Measurements from ENCODE around the gene TRIM67.

Gene TRIM67

DNA sequence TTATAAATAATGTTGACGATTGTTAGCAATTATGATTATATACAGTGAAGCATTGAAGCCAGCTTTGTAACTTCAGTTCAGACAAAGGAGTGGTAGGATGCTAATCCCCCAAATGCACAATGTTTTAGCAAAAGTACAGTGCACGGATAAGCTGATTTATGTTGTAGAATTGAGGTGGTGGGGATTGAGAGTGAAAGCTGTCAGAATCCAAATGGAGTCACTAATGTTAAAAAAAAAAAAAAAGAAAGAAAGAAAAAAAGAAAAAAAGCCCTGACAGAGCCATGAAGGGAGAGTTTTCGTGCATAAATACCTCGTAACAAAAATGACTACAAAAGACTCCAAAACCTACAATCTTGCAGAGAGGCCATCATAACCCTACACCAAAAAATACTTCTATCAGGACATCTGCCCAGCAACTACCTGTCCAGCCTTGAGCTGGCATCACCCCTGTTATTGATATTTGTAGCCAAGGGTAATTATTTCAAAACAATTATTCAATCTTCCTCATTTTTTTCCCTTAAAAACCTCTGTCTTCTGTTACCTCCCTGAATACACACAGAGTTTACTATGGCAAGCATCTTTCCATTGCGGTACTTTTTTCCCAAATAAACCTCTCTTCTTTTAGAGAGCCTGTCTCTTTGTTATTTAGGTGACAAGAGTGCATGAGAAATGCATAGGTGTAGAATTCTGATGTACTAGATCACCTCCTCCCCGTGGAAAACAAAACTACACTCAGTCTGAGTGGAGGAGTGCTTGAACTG, 2.5 kb upstream of the TRIM67 start:
- DNase-seq: no peak

DNA sequence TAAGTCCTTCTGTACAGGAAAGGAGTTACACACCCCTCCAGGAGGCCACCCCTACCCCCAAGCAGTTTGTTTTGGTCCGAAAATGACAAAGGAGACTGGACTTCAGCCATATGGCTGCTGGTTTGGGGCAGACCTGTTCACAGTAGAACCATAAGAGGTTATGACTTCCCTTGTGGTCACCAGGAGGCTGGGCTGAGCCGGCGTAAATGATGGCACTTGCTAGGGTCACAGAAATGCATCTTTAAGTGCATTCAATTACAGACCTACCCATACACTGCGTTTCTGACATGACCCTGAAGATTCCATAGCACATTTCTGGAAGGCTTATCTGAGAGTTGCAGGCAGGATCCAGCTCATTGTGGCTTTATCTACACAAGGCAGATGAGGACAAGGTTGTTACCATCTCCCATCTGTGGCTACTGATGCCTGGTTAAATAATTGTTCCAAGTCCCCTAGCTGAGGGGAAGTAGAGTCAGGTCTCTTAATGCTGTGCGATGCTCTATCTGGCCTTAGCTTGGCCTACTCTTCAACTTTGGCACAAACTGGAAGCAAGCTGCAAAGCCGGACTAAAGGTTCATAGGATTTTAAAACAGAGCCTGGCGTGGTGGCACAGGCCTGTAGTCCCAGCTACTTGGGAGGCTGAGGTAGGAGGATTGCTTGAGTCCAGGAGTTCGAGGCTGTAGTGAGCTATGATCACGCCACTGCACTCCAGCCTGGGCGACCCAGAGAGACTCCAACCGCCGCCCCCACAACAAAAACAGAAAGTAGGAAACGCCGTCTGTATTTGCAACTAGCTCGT, 1.7 kb upstream of the TRIM67 start:
- no peak for DNase-seq

DNA sequence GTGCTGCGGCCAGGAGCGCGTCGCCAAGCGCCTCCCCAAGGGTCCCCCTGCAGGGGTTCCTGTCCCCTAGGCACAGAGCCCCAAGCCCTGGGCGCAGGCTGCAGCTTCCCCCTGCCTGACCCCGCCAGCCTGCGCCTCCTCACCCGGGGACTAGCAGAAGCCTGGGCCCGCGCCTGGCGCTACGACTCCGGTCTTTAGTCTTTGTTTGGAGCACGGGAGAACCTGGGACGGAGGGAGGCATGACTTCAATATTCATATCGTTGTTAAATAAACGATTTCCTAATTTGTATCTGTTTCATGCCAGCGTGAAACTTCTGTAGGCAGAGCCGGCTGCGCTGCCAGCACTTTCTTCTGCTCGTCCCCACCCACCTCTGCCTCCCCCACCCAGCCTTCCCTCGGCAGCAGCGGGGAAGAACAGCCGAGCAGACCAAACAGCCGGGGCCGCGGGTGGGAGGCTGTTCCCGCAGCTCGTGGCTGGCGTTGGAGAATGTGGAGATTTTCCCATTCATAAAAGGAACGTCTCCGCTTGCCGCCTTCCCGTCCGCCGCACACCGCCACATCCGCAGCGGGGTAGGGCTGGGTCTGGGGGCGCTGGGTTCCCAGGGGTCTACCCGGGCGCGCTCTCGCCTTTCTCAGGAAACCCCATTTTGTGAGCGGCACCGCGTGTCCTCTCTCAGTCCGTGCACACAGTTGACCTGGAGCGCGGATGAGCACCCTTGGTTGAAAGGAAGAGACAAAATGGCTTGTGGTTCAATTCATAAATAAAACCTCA, 777 bp upstream of the TRIM67 start:
- no peak for DNase-seq

DNA sequence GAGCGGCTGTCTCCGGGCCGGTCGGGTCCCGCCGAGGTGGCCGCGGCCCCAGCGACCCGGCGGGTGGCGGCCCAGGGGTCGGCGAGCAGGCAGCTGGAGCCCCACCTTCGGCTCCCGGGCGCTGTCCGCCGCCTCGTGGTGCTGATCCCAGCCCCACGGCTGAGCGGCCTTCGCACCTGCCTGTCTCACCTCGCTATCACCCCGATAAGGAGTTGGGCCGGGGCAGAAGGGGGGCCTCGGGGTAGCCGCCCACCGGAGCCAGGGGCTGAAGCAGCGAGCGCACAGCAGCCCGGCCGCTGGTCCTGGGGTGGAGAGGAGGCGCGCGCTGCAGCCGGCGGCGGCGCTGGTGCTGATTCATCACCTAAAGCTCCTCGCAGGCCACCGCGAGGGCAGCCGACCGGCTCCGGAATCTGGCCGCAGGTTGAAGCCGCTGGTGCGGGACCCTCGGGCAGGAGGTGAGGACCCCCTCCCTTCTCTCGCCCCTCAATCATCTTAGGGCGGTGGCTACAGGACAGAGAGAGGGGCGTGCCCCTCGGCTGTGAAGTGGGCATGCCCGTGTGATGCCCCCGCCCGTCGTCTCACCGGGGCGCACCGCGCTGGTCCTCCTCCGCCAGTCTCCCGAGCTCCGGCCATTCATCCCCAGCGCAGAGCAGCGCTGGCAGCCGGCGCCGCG, 575 bp downstream of the TRIM67 start:
- DNase-seq: no peak

DNA sequence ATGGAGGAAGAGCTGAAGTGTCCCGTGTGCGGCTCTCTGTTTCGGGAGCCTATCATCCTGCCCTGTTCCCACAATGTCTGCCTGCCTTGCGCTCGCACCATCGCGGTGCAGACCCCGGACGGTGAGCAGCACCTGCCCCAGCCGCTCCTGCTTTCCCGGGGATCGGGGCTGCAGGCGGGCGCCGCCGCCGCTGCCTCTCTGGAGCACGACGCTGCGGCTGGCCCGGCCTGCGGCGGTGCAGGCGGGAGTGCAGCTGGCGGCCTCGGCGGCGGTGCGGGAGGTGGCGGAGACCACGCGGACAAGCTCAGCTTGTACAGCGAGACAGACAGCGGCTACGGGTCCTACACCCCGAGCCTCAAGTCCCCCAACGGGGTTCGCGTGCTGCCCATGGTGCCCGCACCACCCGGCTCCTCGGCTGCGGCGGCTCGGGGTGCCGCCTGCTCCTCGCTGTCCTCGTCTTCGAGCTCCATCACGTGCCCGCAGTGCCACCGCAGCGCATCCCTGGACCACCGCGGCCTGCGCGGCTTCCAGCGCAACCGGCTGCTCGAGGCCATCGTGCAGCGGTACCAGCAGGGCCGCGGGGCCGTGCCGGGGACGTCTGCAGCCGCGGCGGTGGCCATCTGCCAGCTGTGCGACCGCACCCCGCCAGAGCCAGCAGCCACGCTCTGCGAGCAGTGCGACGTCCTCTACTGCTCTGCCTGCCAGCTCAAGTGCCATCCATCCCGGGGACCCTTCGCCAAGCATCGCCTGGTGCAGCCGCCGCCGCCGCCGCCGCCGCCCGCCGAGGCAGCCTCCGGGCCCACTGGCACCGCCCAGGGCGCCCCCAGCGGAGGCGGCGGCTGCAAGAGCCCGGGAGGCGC, 1.3 kb downstream of the TRIM67 start:
- no peak for DNase-seq

DNA sequence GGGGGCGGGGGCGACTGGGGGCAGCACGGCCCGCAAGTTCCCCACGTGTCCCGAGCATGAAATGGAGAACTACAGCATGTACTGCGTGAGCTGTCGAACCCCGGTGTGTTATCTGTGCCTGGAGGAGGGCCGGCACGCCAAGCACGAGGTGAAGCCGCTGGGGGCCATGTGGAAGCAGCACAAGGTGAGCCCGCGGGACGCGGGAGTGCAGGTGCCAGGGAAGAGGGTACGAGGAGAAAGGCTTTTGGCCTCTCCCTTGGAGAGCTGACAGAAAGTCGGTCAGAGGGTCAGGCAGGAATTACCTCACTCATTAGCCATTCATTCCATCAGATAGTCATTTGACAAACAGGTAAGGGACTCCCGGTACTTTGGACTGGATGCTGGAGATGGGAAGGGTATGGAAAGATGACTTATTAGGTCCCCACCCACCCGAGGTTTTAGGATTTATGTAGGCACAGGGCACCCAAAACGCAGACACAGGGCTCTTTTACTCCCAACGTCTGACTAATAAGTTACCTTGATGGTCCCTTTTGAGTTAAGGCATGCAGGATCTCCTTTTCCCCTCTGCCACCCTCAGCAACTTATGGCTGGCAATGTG, 2.1 kb downstream of the TRIM67 start:
- no peak for DNase-seq

DNA sequence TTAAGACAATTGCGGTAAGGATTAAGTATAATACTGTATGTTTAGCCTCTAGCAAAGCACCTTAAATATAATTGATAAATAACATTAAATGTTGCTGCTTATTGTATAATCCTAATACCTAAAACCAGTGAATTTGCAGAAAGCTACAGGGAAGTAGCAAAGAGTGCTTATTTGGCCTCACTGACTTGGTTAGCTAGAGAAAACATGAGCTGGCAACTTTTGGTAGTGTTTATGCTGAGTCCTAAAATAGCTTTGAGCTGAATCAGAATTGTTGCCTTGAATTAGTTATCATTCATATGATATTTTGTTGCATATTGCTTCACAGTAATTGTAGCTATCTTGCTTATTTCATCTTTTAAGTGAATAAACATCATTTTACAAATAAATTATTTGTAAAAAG, 3.5 kb downstream of the TRIM67 start:
- no peak for DNase-seq

DNA sequence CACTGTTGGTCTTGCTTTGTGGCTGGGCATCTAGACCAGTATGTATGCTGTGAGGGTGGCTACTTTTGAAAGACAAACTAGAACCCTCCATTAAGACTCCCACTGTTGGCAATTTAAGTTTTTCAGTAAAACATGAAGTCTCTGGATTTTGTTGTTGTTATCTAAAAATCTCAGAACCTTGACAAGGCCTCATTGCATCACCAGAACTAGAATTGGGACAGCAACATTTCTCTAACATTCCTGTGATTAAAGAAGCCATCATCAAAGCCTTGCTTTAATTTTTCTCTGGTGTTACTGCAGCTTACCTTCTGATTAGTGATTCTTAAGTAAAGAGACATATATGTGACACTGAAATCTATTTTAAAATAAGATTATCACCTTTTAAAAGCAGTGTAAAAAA, 4.5 kb downstream of the TRIM67 start:
- no peak for DNase-seq

DNA sequence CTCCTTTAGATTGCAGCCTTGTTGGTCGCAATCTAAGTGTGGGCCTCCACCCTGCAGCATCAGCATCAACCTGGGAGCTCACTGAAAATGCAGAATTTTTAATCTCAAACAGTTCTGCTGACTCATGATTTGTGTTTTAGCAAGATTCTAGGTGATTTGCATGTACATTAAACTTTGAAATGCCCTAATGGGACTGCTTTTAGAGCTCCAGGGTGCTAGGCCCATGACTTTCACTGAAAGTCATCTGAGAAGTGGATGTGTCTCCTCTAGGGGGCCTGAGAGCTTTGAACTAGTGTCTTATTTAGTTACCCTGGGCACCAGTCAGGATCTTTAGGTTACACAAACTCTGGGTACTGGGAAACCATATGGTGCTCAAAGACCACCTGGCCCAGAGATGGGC, 9.0 kb downstream of the TRIM67 start:
- DNase-seq: no peak

DNA sequence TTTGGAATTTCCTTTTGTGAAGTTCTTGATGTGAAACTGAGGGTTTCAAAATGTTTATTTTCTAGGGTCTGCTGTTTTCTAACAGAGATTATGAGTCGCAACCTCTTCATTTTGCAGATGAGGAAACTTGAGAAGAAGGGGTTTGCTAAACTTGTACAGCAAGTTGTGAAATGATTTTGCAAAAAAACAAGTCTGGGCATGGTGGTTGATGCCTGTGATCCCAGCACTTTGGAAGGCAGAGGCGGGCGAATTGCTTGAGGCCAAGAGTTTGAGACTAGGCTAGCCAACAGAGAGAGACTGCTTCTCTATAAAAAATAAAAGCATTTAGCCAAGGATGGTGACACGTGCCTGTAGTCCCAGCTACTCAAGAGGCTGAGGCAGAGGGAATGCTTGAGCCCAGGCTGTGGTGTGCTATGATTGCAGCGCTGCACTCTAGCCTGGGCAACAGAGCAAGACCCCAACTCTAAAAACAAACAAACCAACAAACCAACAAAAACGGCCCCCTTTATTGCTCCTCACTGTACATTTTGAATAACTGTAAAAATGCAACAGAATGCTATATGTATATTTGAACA, 9.9 kb downstream of the TRIM67 start:
- no peak for DNase-seq

DNA sequence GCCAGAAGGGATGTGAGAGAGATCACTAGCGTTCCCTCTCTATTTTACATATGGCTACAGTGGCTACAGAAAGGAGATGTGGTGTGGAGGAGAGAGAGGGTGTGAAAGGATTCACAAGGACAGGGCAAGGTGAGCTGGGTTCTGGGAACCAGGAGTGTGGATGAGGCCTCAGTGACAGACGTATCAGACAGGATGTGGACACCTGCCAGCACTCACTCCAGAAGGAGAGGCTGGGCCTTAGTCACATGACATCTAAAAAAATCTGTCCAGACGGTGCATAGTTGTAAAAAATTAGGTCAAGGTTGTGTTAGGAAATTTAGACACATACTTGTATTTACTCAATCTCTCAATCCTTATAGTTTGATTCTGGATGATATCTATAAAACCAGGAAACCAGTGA, 10.6 kb downstream of the TRIM67 start:
- DNase-seq: no peak

DNA sequence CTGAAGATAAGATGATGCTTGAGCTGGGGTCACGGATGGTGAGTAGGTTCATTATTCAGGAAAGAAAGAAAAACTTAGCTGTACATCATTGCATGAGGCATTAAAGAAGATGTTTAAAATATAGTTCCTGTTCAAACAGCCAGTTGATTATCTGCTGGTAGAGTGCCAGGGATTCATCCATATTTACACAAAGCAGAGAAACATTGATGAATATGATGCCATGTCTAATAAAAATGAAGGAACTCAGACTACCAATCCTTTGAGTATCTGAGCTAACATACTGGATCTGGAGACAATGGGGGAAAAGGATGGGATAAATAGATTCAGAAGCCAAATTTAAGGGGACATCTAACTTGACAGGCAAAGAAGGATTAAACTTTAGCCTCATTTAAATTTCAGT, 14.6 kb downstream of the TRIM67 start:
- DNase-seq: no peak

DNA sequence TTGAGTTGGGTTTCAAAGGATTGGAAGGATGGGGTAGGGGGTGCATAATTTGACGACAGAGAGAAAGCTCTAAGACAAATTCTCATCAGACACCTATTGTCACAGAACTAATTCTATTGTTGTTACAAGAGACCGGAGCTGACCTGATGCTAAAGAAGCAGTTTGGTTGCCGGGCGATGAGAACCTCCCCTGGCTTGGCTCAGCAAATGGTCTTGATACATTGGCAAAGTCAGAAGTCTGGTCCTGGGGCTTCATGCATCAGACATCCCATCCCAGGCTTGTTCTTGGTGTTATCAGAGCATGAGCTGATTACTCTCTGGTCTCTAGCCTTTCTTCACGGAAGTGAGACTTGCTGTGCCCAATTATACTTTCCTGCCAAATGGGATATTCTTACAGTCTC, 15.4 kb downstream of the TRIM67 start:
- no peak for DNase-seq

DNA sequence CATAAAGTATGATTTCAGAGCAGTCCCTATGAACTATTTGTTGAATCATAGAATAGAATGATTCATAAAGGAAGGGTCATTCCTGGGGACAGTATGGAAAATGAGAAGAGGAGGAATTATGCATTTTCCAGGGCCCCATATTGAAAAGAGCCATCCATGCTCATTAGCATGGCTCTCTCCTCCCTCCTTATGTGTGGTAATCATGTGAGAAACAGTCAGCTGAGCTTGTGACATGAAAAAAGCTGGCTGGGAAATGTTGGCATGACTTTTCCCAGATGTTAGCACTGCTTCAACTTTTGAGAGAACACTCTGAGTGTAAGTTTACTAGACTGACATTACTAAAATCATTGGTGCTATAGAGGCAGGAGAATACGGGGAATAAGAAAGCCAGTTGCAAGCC, 16.1 kb downstream of the TRIM67 start:
- DNase-seq: no peak

DNA sequence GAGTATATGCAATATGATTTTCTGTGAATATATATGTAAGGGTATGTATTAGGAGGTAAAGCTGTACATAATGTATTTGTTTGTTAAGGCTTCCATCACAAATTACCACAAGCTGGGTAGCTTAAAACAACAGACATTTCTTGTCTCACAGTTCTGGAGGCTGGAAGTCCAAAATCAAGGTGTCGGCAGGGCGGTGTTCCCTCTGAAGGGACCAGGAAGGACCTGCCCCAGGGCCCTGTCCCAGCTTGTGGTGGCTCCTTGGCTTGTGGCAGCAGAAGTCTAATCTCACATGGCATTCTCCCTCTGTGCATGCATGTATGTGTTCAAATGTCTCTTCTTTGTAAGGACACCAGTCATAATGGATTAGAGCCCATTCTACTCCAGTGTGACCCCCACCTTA, 17.1 kb downstream of the TRIM67 start:
- no peak for DNase-seq

DNA sequence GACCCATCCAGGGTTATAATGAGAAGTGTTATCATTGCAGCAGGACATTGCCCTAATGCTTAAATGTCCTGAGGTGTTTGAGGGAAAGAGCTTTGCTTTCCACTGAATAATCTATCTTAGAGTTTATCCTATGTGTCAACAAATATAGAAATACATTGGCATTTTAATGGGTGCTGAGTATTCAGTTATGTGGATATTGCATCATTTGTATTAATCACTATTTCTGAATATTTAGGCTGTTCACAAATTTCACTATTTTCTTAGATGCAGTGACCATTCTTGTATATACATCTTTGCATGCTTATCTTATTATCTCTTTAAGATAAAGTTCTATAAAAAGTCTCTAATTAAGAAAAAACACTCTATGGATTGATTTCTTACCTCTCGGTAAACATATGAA, 18.2 kb downstream of the TRIM67 start:
- no peak for DNase-seq

DNA sequence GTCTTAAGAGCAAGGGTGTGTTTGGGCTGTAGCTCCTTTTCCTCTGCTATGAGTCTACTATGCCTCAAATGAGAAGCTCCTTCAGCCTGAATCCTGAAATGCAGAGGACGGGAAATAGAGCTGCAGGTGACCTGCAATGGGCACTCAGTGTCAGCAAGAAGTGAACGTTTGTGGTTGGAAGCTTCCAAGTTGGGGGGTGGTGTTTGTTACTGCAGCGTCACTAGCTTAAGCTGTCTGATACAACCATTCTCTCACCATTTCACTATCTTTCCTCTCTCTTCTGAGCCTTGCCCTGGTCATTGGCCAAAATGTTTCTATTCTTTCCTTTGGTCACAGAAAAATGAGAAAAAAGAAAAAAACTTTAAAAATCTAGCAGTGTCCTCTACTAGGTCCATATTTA, 19.4 kb downstream of the TRIM67 start:
- DNase-seq: no peak

DNA sequence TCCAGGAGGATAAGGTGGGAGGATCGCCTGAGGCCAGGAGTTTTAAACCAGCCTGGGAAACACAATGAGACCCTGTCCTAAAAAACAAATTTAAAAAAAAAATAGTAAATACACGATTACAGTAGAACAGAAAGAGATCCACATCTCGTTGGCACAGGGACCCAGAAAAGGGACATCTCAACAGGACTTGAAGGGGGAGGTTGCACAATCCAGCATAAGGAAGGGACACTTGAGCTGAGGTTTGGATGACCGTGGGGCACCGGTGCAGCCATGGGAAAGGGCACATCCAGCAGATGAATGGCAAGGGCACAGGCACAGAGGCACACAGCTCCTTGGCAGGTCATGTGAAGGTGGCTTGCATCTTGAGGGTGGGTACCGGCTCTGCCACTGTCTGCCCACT, 20.5 kb downstream of the TRIM67 start:
- no peak for DNase-seq

DNA sequence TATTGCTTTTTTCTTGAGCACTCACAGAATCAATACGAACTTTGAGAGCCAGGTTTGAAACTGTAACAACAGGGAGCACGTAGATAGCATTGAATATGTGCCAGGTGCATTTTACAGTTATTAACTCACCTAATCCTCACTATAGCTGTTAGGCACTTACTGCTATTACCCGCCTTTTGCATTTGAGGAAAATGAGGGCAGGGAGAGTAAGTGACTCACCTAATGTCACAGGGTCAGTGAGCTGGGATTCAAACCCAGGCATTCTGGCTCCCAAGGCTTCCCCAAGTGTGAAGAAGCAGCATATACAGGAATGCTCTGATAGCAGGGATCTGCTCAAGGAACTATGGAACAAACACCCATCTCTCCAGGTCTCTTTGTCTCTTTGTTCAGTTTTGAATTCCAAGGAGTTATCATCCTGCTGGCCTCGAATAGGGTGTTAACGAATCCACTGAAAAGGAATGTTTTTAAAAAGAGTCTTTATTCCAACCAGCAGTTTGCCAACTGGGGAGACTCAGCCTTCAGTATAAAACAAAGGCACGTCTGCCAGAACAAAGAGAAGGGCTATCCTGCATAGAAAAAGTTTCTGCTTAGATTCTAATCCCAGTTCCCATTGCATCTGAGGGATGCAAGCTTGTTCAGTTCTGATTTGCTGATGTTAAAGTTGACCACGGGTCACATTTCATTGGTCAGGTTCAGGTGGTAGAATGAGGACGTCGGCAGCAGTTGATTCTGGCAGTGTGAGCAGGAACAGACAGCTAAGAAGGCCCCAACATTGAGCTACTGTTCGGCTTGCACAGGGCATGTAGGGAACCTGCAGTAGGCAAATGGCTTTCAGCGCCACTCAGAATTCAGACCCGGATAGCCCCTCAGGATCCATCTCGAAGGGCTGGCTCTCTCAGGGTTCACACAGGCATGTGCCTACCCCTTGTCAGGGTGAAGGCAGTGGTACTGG, 22.1 kb downstream of the TRIM67 start:
- no peak for DNase-seq

DNA sequence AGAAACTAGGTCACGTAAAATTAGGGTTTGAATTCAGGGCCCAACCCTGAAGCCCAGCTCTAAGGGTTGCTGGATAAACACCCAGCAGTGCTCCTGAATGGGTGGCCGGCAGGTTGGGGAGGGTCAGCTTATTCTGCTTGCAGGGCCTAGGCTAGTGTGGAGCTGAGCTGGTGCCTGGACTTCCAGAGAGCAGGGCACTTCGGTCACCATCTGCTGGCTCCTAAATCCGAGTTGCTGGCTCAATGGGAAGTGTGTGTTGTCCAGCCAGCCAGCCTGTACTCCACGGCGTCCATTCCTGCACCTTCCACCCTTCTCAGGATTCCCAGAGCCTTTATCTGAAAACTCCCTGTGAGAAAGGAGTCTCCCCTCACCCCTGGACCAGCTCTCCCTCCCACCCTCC, 23.0 kb downstream of the TRIM67 start:
- no peak for DNase-seq
